K562 (cell line): ENCODE data around the gene HUS1. TPM values are rescaled to one million over a fixed set of nuclear protein-coding genes. Genes with fewer than 3 reads are reported as not detected.
A peak's percentile ranks its signal among the peaks of the same experiment; 100 is the strongest.

Experiments used
- AFF1 ChIP-seq, 2 experiments: fragments of 450-650 bp; IDR thresholded peaks; 2 replicates each; pipeline ENCODE4 v1.6.1; 2018; ENCODE audit warnings: mild to moderate bottlenecking in 2 of 2, low read depth in 1 of 2; ENCODE audit not compliant: partially characterized antibody in 2 of 2
- ETV1 ChIP-seq: fragments of 450-650 bp; conservative IDR thresholded peaks from 2 replicates; pipeline ENCODE4 v1.6.1; 2016; ENCODE audit warnings: missing genetic modification characterization, control low read depth, low read depth, missing compliant biosample characterization
- GABPA ChIP-seq: fragments of 200-800 bp; sonication (Bioruptor generic); conservative IDR thresholded peaks from 2 replicates; pipeline ENCODE4 v1.6.1; 2016; ENCODE audit warnings: low read depth, missing genetic modification characterization, missing compliant biosample characterization
- GATAD2B ChIP-seq: fragments of 450-650 bp; IDR thresholded peaks from 2 replicates; pipeline ENCODE4 v1.6.1; 2017; ENCODE audit warnings: mild to moderate bottlenecking, borderline replicate concordance
- HMGN3 ChIP-seq: IDR thresholded peaks from 2 replicates; pipeline ENCODE4 v1.6.1; 2011; ENCODE audit warnings: borderline replicate concordance, low read depth, mild to moderate bottlenecking, mixed read lengths, low read length; ENCODE audit not compliant: insufficient read length; ENCODE audit errors: extremely low read depth
- ID3 ChIP-seq, 2 experiments: fragments of 250-450 bp in 1 of 2; fragments of 450-650 bp in 1 of 2; sonication (Bioruptor Pico) in 1 of 2; IDR thresholded peaks; 2 replicates each; pipeline versions ENCODE4 v1.6.1 to v1.8.0; 2016 to 2021; ENCODE audit warnings: mild to moderate bottlenecking in 2 of 2, moderate library complexity in 2 of 2, missing compliant biosample characterization in 1 of 2, missing genetic modification characterization in 1 of 2
- JUN ChIP-seq, 2 experiments: sonication (generic) in 1 of 2; formaldehyde crosslinking in 1 of 2; IDR thresholded peaks; 2 replicates each; pipeline versions ENCODE4 v1.6.1 to v1.8.0; 2012 to 2022; ENCODE audit warnings: borderline replicate concordance in 2 of 2, mild to moderate bottlenecking in 2 of 2, improper control_type of control experiment in 1 of 2, low read depth in 1 of 2, low read length in 1 of 2, missing genetic modification reagents in 1 of 2
- MAZ ChIP-seq, 2 experiments: fragments of 450-650 bp in 1 of 2; sonication (generic) in 1 of 2; formaldehyde crosslinking; IDR thresholded peaks in 1 of 2; conservative IDR thresholded peaks in 1 of 2; 2 replicates each; pipeline versions ENCODE4 v1.4.0 to v1.5.0; 2020; ENCODE audit warnings: mild to moderate bottlenecking in 1 of 2, missing genetic modification reagents in 1 of 2
- MYBL2 ChIP-seq, 2 experiments: fragments of 450-650 bp in 1 of 2; sonication (generic) in 1 of 2; formaldehyde crosslinking in 1 of 2; IDR thresholded peaks; 2 replicates each; pipeline versions ENCODE4 v1.6.1 to v1.8.1; 2017 to 2022; ENCODE audit warnings: borderline replicate concordance in 1 of 2, inconsistent platforms in 1 of 2, low read depth in 1 of 2, mild to moderate bottlenecking in 1 of 2, missing genetic modification reagents in 1 of 2, moderate library complexity in 1 of 2
- SREBF1 ChIP-seq: fragments of 150-350 bp; IDR thresholded peaks from 2 replicates; pipeline ENCODE4 v1.6.1; 2014; ENCODE audit warnings: antibody characterized with exemption, low read depth, low read length, borderline replicate concordance
- TAF9B ChIP-seq: fragments of 450-650 bp; IDR thresholded peaks from 2 replicates; pipeline ENCODE4 v1.6.1; 2018; ENCODE audit warnings: mild to moderate bottlenecking; ENCODE audit not compliant: partially characterized antibody
- TBL1XR1 ChIP-seq, 2 experiments: IDR thresholded peaks; 2 replicates each; pipeline ENCODE4 v1.6.1; 2012; ENCODE audit warnings: improper control_type of control experiment in 2 of 2, low read length in 2 of 2, mild to moderate bottlenecking in 1 of 2
- ZBTB11 ChIP-seq, 3 experiments: fragments of 200-800 bp in 1 of 3; fragments of 250-450 bp in 1 of 3; fragments of 450-650 bp in 1 of 3; sonication (Bioruptor Pico) in 1 of 3; sonication (Bioruptor generic) in 1 of 3; formaldehyde crosslinking in 1 of 3; IDR thresholded peaks; 2 replicates each; pipeline versions ENCODE4 v1.6.1 to v1.8.0; 2016 to 2022; ENCODE audit warnings: mild to moderate bottlenecking in 2 of 3, missing genetic modification characterization in 2 of 3, missing compliant biosample characterization in 1 of 3, moderate library complexity in 1 of 3
- ZNF644 ChIP-seq: fragments of 200-800 bp; sonication (Bioruptor generic); IDR thresholded peaks from 2 replicates; pipeline ENCODE4 v1.6.1; 2016; ENCODE audit warnings: low read depth, missing genetic modification characterization, missing compliant biosample characterization
- polyA plus RNA-seq, 8 experiments: library from polyadenylated mRNA; depleted of rRNA in 4 of 8; stranded (reverse) in 5 of 8; unstranded in 3 of 8; fragments of >200 nt; fragmentation: Nextera tagmentation in 2 of 8; fragmentation: Illumina TruSeq in 1 of 8; extraction: Ambion mirVana in 2 of 8; extraction: Trizol in 1 of 8; gene quantifications; 2 replicates each; pipeline versions ENCODE4 v1.2.1 to v1.2.3, GENCODE V29; 2011 to 2014; ENCODE audit warnings: inconsistent platforms in 1 of 8, missing spikeins in 1 of 8
- total RNA-seq, 7 experiments: library from RNA; depleted of rRNA in 6 of 7; stranded (reverse); fragments of >200 nt in 6 of 7; fragmentation: Illumina TruSeq in 2 of 7; extraction: Trizol in 2 of 7; gene quantifications; 2 replicates each; pipeline versions ENCODE4 v1.2.1 to v1.2.3, GENCODE V29; 2011 to 2021; ENCODE audit warnings: low replicate concordance in 1 of 7

Gene HUS1
- total and polyA plus RNA-seq, 9 of the 15 experiments (the other 6 are each of a cell fraction or from before 2014, with no cell fraction given) = 11.5 to 27.0 (median 16.5) TPM

GRCh38 chr7:47979145-47979831, at the start of gene HUS1 (continued):
- TF ChIP-seq AFF1 (IDR thresholded peaks at IDR 0.05; ENCODE audit: low read depth in 1 of 2, partially characterized antibody in 2 of 2) (peak in 1 of 2 experiments; percentile 47), TBL1XR1 (IDR thresholded peaks at IDR 0.05; ENCODE audit: low read length in 2 of 2) (peak; percentile 22 to 56; a peak in 1 of 4 replicates), GATAD2B (peak; percentile 28; the same call in 1 of the 2 replicates), ETV1 (tag) (peak; percentile 90), GABPA (tag) (peak; percentile 96), ID3 (CRISPR knock-in tag; IDR thresholded peaks at IDR 0.05) (no peak), ID3 (tag; IDR thresholded peaks at IDR 0.05) (peak; percentile 53; the same call in 1 of the 2 replicates), JUN (IDR thresholded peaks at IDR 0.05; ENCODE audit: borderline replicate concordance, low read depth, low read length) (0 out of 2 replicates have a peak, but pooled peaks have one; percentile 38), JUN (CRISPR knock-in tag; IDR thresholded peaks at IDR 0.05; ENCODE audit: borderline replicate concordance) (no peak), ZBTB11 (CRISPR knock-in tag; IDR thresholded peaks at IDR 0.05) (peak; percentile 95 to 99 (median 98)), SREBF1 (peak; percentile 49; the same call in 1 of the 2 replicates), ZNF644 (peak; percentile 51; the same call in 1 of the 2 replicates), HMGN3 (peak; percentile 91), MAZ (CRISPR knock-in tag; conservative IDR thresholded peaks at IDR 0.05 in 1 of 2, IDR thresholded peaks at IDR 0.05 in 1 of 2) (peak; percentile 94), MYBL2 (IDR thresholded peaks at IDR 0.05; ENCODE audit: low read depth) (peak; percentile 37; the same call in 1 of the 2 replicates), MYBL2 (CRISPR knock-in tag; IDR thresholded peaks at IDR 0.05; ENCODE audit: borderline replicate concordance) (no peak), TAF9B (peak; percentile 92)
